Measurements from ENCODE around the gene MXI1.
A peak's percentile ranks its signal among the peaks of the same experiment; 100 is the strongest.
"Not testable (repeated sequence)": the region's sequence is repeated elsewhere in the genome, so short reads cannot be mapped to it uniquely, and the experiment has no call there.

The MXI1 gene

GRCh38 chr10:110260746-110261477, 53.5 kb downstream of the MXI1 start:
- in situ Hi-C loops (cut with MboI; ENCODE audit: low pct_unique_long_range_greater_than_20kb, low sequenced_read_pairs), result no loop called here
- no peak for DNase-seq

DNA sequence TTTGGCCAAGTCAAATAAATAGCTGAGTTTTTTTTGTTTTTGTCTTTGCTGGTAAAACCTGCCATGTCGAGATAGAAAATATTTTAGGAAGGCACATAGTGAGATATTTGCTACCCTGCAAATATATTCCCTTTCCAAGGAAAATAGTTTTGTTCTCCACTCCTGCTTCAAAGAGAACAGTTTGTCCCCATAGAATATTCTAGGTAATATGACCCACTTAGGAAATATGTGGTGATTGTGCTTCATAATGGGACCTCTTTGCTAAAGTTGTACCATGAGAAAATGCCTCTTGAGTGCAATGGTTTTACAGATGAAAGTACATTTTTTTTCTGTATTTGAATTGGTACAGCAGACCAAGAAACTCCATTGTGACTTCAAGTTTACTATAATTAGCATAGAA, 55.8 kb downstream of the MXI1 start:
- in situ Hi-C loops (cut with MboI; ENCODE audit: low pct_unique_long_range_greater_than_20kb, low sequenced_read_pairs), result no loop called here
- no peak for DNase-seq

DNA sequence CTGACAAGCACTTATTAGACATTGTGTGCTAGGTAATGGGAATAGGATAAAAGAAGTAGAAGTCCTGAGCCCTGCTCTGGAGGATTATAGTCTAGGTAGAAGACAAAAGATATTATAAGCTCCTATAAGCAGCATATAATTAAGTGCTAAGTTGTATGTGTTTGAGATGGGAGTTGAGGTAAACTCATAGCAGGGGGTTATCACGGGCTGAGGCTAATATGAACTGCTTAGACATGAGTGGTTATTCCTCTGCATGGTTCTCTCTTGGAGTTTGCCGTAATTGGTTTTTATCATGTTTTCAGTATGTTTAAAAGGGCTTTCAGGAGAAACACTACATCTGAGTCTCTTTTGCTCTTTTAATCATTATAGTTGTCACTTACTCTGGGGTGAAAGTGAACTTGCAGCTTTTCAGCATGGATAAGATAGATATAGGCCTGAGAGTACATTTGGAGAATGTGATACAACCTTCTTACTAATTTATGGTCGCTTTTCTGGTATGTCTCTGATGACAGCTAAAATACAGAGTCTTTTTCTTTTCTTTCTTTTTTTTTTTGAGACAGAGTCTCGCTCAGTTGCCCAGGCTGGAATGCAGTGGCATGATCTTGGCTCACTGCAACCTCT, 58.3 kb downstream of the MXI1 start:
- no peak for DNase-seq
- in situ Hi-C loops (cut with MboI; ENCODE audit: low pct_unique_long_range_greater_than_20kb, low sequenced_read_pairs), result no loop called here

- in situ Hi-C loops (cut with MboI; ENCODE audit: low pct_unique_long_range_greater_than_20kb, low sequenced_read_pairs), result no loop called here
- DNase-seq, result no peak
Observed at GRCh38 chr10:110267276-110267675, 59.9 kb downstream of the MXI1 start.

DNA sequence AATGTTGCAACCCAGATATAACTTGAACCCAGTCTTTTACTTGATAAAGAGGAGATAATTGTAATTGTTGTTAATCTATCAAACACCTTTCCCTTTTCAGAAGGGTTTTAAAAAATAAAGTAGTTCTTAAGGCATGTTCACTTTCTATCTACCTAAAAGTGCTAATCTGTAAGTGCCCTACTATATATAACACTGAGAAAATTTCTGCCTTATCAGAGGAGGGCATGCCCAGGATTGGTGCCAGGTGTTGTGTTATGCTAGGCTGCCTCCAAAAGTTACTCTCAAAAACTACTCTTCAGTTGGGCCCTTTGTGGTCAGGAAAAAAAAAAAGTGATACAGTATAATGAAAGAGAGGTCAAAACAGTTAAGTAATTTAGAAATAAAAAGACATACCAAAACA, 61.0 kb downstream of the MXI1 start:
- in situ Hi-C loops (cut with MboI; ENCODE audit: low pct_unique_long_range_greater_than_20kb, low sequenced_read_pairs), result no loop called here
- no peak for DNase-seq

- DNase-seq, result no peak
- in situ Hi-C loops (cut with MboI; ENCODE audit: low pct_unique_long_range_greater_than_20kb, low sequenced_read_pairs), result no loop called here
Observed at GRCh38 chr10:110268971-110269370, 61.6 kb downstream of the MXI1 start.

DNA sequence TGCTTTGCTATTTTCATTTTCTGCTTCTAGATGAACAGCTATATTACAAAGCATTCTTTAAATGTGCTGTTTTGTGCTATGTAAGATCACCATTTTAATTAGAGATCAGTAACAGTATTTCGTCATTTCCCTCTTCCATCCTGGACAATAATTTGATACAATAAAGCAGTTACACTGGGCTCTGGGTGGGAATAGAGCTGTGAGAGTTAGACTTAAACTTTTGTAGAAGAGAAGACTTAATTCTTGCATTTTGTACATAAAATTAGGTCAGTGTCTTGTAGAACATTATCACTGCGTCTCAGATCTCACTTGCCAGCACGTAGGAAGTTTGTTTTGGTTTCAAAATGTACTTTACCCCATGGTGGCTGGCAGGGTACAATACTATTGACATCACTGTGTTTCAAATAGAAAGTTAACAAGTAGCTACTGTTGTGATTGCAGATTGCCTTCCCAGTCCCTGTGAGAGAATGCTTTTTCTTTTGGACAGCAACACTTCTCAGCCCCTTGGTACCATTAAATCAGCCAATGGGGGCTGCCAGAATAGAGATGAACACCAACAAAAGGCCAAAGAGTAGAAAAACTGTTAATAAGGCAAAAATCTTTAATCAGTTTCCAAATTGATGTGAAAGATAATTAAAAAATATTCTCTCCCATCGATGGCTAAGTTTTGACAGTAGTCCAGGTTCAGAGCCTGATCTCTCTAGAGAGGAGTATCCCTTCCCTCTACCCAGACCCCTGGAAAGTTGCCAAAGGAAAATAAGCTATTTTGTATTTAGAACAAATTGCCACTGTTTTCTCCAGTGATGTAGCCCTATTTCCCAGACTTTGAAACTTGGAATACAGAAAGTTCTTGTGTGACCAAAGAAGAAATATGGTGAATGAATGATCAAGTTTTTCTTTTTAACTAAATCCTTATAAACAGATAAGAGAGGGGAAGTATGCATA, 62.2 kb downstream of the MXI1 start:
- in situ Hi-C loops (cut with MboI; ENCODE audit: low pct_unique_long_range_greater_than_20kb, low sequenced_read_pairs), result no loop called here
- no peak for DNase-seq

DNA sequence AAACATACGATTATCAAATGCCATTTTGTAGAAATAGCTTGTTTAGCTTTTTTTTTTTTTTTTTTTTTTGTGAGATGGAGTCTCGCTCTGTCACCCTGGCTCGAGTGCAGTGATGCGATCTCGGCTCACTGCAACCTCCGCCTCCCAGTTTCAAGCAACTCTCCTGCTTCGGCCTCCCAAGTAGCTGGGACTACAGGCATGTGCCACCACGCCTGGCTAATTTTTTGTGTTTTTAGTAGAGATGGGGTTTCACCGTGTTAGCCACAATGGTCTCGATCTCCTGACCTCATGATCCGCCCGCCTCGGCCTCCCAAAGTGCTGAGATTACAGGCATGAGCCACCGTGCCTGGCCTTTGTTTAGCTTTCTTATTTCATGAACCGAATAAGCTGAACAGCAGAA, 65.6 kb downstream of the MXI1 start:
- in situ Hi-C loops (cut with MboI; ENCODE audit: low pct_unique_long_range_greater_than_20kb, low sequenced_read_pairs); DNase-seq: not testable (repeated sequence)

DNA sequence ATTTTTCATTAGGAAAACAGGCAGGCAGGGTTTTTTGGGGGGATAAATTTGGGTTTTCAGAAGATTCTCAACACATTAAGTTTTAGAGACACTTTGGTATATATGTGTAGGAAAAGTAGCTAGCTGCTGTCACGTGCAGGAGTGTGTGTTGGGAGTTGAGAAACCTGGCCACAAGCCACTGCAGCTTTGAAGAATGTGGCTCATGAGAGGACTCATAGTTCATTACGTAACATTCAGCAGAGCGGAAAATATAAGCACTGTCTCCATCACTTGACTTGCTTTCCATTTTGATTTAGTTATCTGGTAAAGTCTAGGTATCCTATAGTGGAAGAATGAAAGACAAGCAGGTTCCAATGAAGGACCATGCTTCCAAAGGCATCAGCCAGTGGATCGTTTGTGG, 66.1 kb downstream of the MXI1 start:
- in situ Hi-C loops (cut with MboI; ENCODE audit: low pct_unique_long_range_greater_than_20kb, low sequenced_read_pairs), result no loop called here
- DNase-seq, result peak; percentile 53

DNA sequence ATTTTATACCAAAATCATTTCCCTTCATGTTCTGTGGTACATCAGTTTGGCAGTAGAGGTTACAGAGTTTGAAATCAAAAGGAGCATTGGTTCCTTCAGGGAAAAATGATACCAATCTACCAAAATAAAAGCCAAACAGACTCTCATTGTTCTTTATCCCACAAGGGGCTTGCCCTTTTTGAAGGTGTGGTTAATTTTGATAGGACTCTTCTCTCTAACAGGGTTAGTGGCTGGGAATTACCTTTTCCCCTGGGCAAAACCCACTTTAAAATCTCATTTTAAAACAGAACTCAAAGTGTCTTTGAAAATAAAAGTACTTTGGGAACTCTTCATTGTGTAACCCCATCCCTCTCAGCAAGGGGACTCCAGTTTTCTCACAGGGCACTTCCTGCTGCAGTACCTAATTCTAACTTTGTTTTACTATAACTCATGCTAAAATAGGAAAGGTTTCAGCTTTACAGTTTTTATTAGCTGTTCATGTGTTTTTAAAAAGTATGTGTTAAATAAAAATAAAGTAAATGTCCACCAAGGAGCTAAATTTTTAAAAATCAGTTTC, 66.7 kb downstream of the MXI1 start:
- no peak for DNase-seq
- in situ Hi-C loops (cut with MboI; ENCODE audit: low pct_unique_long_range_greater_than_20kb, low sequenced_read_pairs), result no loop called here

DNA sequence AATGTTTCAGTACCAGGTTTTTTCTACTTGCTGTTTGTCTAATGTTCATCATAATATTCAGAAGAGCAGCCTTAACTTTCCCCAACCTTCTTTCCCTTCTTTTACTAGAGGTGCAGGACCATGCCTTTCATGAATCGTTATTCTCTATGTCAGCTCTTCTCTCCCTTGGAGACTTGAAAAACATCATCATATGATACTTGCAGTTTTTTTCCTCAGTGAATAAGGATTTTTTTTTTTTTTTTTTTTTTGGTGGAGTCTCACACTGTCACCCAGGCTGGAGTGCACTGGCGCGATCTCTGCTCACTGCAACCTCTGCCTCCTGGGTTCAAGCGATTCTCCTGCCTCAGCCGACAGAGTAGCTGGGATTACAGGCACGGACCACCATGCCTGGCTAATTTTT, 67.2 kb downstream of the MXI1 start:
- in situ Hi-C loops (cut with MboI; ENCODE audit: low pct_unique_long_range_greater_than_20kb, low sequenced_read_pairs), result loop anchor here (25.0 kb wide), 1 partner anchor 137 kb away; no protein-coding TSS in a partner anchor
- DNase-seq, result no peak

GRCh38 chr10:110275128-110275729, 67.8 kb downstream of the MXI1 start:
- DNase-seq, result no peak
- in situ Hi-C loops (cut with MboI; ENCODE audit: low pct_unique_long_range_greater_than_20kb, low sequenced_read_pairs), result loop anchor here (25.0 kb wide), 1 partner anchor 138 kb away; no protein-coding TSS in a partner anchor

DNA sequence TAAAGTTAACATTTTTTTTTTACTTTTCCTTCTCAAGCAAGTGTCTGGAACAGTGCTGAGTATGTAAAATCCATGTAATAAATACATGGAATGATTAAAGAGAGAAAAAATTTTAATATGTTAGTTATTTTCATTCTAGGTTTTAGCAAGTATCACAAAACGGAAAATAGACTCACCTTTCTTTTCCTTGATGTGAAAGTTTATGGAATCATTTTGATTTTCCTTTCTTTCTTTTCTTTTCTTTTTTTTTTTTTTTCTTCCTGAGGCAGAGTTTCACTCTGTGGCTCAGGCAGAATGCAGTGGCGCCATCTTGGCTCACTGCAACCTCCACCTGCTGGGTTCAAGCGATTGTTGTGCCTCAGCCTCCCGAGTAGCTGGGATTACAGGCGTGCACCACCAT, 69.2 kb downstream of the MXI1 start:
- DNase-seq, result no peak
- in situ Hi-C loops (cut with MboI; ENCODE audit: low pct_unique_long_range_greater_than_20kb, low sequenced_read_pairs), result loop anchor here (25.0 kb wide), 1 partner anchor 139 kb away; no protein-coding TSS in a partner anchor

- in situ Hi-C loops (cut with MboI; ENCODE audit: low pct_unique_long_range_greater_than_20kb, low sequenced_read_pairs), result loop anchor here (25.0 kb wide), 1 partner anchor 140 kb away; no protein-coding TSS in a partner anchor
- DNase-seq, result no peak
Observed at GRCh38 chr10:110277591-110277990, 70.2 kb downstream of the MXI1 start.

DNA sequence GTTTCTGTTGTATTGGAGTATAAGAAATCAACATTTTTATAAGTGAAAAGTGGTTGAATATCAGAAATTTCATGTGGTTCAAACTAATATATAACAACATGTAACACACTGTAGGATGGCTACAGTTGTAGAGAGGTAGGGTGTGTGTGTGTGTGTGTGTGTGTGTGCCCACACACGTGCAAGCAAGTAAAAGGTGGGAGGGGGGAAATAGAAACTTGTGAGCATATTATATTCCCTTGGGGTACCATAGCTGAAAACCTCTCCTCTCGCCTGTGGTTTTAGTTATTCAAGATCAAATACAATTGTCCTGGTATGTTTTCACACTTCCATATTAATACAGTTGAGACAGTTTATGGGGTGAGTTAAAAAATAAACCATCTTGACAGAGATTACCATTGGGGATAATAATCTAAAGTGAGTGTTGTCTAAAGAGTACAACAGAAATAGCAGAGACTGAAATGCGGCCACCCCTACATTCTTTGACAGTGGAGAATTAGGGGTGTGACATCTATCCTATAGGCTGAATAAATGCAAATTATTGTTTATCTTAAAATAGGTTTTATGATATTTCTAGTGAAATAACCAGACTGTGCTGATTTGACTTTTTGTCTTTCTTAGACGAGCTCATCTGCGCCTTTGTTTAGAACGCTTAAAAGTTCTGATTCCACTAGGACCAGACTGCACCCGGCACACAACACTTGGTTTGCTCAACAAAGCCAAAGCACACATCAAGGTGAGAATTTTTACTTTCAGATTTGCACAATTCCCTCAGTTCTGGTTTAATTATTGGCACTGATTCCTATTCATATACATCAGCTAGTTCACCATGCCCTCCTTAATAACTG, 71.4 kb downstream of the MXI1 start:
- in situ Hi-C loops (cut with MboI; ENCODE audit: low pct_unique_long_range_greater_than_20kb, low sequenced_read_pairs), result loop anchor here (25.0 kb wide), 1 partner anchor 141 kb away; no protein-coding TSS in a partner anchor
- no peak for DNase-seq

DNA sequence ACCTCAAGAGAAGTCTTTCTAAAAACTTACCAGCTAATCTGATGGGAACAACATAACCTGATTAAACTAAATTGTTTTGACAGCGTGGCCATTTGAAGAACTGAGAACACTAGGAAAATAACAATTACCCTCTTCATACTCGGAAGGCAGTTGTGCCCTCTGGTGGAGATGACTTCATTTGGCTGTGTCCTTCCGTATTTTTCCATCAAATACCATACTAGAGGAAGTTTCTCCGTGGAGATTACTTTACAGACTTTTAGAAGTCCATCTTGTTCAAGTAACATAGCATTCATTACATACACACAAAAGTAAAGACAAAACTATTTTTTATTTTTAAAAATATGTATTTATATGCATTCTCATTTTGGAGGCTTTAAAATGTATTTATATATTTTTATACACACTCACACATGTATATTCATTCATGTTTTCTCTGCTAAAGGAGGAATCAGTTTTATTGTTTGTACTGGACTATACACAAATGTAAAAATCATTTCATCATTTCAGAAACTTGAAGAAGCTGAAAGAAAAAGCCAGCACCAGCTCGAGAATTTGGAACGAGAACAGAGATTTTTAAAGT, 72.1 kb downstream of the MXI1 start:
- in situ Hi-C loops (cut with MboI; ENCODE audit: low pct_unique_long_range_greater_than_20kb, low sequenced_read_pairs), result loop anchor here (25.0 kb wide), 1 partner anchor 142 kb away; no protein-coding TSS in a partner anchor
- peak; percentile 83 for DNase-seq

DNA sequence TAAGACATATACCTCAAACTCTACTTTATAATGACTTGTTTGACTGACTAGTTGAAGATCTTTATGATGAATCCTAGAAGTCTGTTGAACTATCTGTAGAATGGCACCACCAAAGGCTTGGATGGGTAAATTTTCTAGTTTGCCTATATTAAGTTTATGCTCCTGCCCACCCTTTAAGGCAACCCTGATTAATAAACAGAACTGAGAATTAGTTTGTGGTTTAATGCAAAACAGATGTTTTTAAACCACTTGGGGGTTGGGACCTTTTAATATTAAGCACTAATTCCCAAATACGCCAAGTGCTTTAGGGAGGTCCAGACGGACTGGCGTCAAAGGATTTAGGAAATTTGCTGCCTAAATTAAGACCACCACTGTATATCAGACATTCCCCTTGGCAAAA, 76.9 kb downstream of the MXI1 start:
- DNase-seq, result no peak
- in situ Hi-C loops (cut with MboI; ENCODE audit: low pct_unique_long_range_greater_than_20kb, low sequenced_read_pairs), result loop anchor here (25.0 kb wide), 1 partner anchor 147 kb away; no protein-coding TSS in a partner anchor

DNA sequence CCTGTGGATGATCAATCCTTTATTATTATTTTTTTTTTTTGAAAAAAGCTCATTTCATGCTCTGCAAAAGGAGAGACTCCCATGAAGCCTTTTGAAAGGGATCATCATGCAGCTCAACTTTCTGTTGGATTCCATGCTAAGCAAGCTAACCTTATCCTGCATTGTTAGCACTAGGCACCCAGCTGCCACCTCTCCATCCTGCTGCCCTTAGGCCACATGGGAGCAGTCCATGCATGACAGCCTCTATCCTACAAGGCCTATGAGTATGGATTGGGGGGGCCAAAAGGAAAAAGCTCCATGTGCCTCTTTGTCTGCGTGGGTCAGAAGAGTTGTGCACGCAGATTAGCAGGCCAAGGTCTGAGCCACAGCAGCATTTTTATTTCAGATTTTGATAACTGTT, 78.1 kb downstream of the MXI1 start:
- no peak for DNase-seq
- in situ Hi-C loops (cut with MboI; ENCODE audit: low pct_unique_long_range_greater_than_20kb, low sequenced_read_pairs), result loop anchor here (25.0 kb wide), 1 partner anchor 148 kb away; no protein-coding TSS in a partner anchor

Measured in KBM-7 (cell line).